HCT116 (cell line): ENCODE data around the gene JAGN1. TPM values are rescaled to one million over a fixed set of nuclear protein-coding genes. Genes with fewer than 3 reads are reported as not detected.

Experiments used
- ATAC-seq: fragments of 200-7000 bp; cut with Tn5 transposase; 2 replicates; pipeline ENCODE4 v1.9.1; 2020; ENCODE audit warnings: mild to moderate bottlenecking, moderate library complexity
- BruUV-seq: library from RNA; stranded (reverse); fragments of 400-500 nt; replicated peaks from 2 replicates; lab custom pipeline; 2021; lab: Mats Ljungman, UMichigan
- CTCF ChIA-PET: fragments of 300-600 bp; sonication (Branson Sonifier 250); formaldehyde crosslinking; loops from one replicate; lab custom pipeline; 2021; ENCODE audit warnings: antibody characterized with exemption; lab: Charles Lee
- POLR2A ChIA-PET: fragments of 300-600, 350-600 bp; sonication (Branson Sonifier 250); formaldehyde crosslinking; loops from one replicate; lab custom pipeline; 2021; ENCODE audit warnings: antibody characterized with exemption; lab: Charles Lee
- RAD21 ChIA-PET, 2 experiments: fragments of 300-600 bp; sonication (Branson Sonifier 250); formaldehyde crosslinking; loops; one replicate each; lab custom pipeline; 2023; ENCODE audit warnings: low total read pairs in 2 of 2; ENCODE audit not compliant: uncharacterized antibody in 2 of 2, unreplicated experiment in 2 of 2, low non-redundant PET in 1 of 2; lab: Charles Lee
- DNase-seq: peaks from one replicate; pipeline ENCODE4 v3.0.0-alpha.2; 2010; ENCODE audit warnings: low read depth, low spot score
- H2AFZ ChIP-seq: fragments of 200-600 bp; shearing (Covaris generic), sonication (generic); 2 replicates; pipeline ENCODE4 v1.6.1; 2017; ENCODE audit warnings: low read depth, mixed run types, mixed read lengths, antibody characterized with exemption, low read length; ENCODE audit not compliant: poor library complexity, severe bottlenecking
- H3K27ac ChIP-seq: 2 replicates; pipeline ENCODE4 v1.5.1; 2012; ENCODE audit warnings: low read depth, low read length
- H3K27me3 ChIP-seq: fragments of 200-600 bp; sonication (generic); 2 replicates; pipeline ENCODE4 v1.6.1; 2016; ENCODE audit warnings: mixed run types, low read length, mixed read lengths; ENCODE audit not compliant: insufficient read depth
- H3K36me3 ChIP-seq, 2 experiments: fragments of 200-500 bp in 1 of 2; fragments of 200-600 bp in 1 of 2; sonication (Bioruptor generic) in 1 of 2; sonication (generic) in 1 of 2; 2 replicates each; pipeline versions ENCODE4 v1.5.1 to v1.6.1; 2014 to 2016; ENCODE audit warnings: low read length in 2 of 2, inconsistent platforms in 1 of 2, mixed read lengths in 1 of 2, mixed run types in 1 of 2; ENCODE audit not compliant: insufficient read depth in 2 of 2, control insufficient read depth in 1 of 2
- H3K4me1 ChIP-seq, 2 experiments: fragments of 200-600 bp in 1 of 2; sonication (generic) in 1 of 2; 2 replicates each; pipeline versions ENCODE4 v1.5.1 to v1.6.1; 2012 to 2017; ENCODE audit warnings: low read length in 2 of 2, inconsistent platforms in 1 of 2, mild to moderate bottlenecking in 1 of 2, mixed read lengths in 1 of 2, mixed run types in 1 of 2, moderate library complexity in 1 of 2; ENCODE audit not compliant: insufficient read depth in 2 of 2, control insufficient read depth in 1 of 2
- H3K4me2 ChIP-seq: fragments of 200-600 bp; sonication (generic); 2 replicates; pipeline ENCODE4 v1.6.1; 2017; ENCODE audit warnings: mixed run types, low read length, mixed read lengths
- H3K4me3 ChIP-seq, 2 experiments: fragments of 200-600 bp in 1 of 2; sonication (generic) in 1 of 2; replicated peaks in 1 of 2; 2 replicates each; pipeline ENCODE4 v1.5.1; 2011 to 2016; ENCODE audit warnings: low read length in 2 of 2, control low read depth in 1 of 2, low read depth in 1 of 2, mild to moderate bottlenecking in 1 of 2, mixed read lengths in 1 of 2, mixed run types in 1 of 2
- H3K79me2 ChIP-seq: fragments of 200-600 bp; sonication (generic); 2 replicates; pipeline ENCODE4 v1.6.1; 2017; ENCODE audit warnings: mild to moderate bottlenecking, mixed run types, low read length, moderate library complexity, mixed read lengths; ENCODE audit not compliant: insufficient read depth
- H3K9ac ChIP-seq: fragments of 200-600 bp; sonication (generic); 2 replicates; pipeline ENCODE4 v1.6.1; 2016; ENCODE audit warnings: low read length, mixed read lengths
- H3K9me2 ChIP-seq: fragments of 200-600 bp; sonication (generic), shearing (Covaris generic); 2 replicates; pipeline ENCODE4 v1.6.1; 2017; ENCODE audit warnings: mixed run types, mild to moderate bottlenecking, moderate library complexity; ENCODE audit not compliant: insufficient read depth
- H3K9me3 ChIP-seq, 2 experiments: fragments of 200-500 bp in 1 of 2; fragments of 200-600 bp in 1 of 2; sonication (Bioruptor generic) in 1 of 2; sonication (generic) in 1 of 2; 2 replicates each; pipeline ENCODE4 v1.6.1; 2014 to 2017; ENCODE audit warnings: low read length in 2 of 2, mixed read lengths in 2 of 2, inconsistent platforms in 1 of 2, low read depth in 1 of 2, mild to moderate bottlenecking in 1 of 2, mixed run types in 1 of 2, moderate library complexity in 1 of 2; ENCODE audit not compliant: control insufficient read depth in 1 of 2, insufficient read depth in 1 of 2
- H4K20me1 ChIP-seq: fragments of 200-600 bp; sonication (generic), shearing (Covaris generic); 2 replicates; pipeline ENCODE4 v1.6.1; 2017; ENCODE audit warnings: mixed run types, mild to moderate bottlenecking, moderate library complexity; ENCODE audit not compliant: insufficient read depth
- EGR1 ChIP-seq: IDR thresholded peaks from 2 replicates; pipeline ENCODE4 v1.6.1; 2012; ENCODE audit warnings: low read depth
- EZH2 ChIP-seq: fragments of 200-600 bp; sonication (generic); IDR thresholded peaks from 2 replicates; pipeline ENCODE4 v1.6.1; 2017; ENCODE audit warnings: antibody characterized with exemption, mixed run types
- JUND ChIP-seq: IDR thresholded peaks from 2 replicates; pipeline ENCODE4 v1.6.1; 2012
- POLR2A ChIP-seq: IDR thresholded peaks from 2 replicates; pipeline ENCODE4 v1.7.0; 2011; ENCODE audit warnings: borderline replicate concordance; ENCODE audit not compliant: insufficient read depth, insufficient read length; ENCODE audit errors: extremely low read depth
- POLR2AphosphoS5 ChIP-seq: IDR thresholded peaks from 2 replicates; pipeline ENCODE4 v1.6.1; 2011; ENCODE audit warnings: mild to moderate bottlenecking, low read depth, low read length, moderate library complexity
- SRF ChIP-seq: IDR thresholded peaks from 2 replicates; pipeline ENCODE4 v1.6.1; 2012; ENCODE audit warnings: low read depth
- ZFX ChIP-seq: fragments of 450-650 bp; IDR thresholded peaks from 2 replicates; pipeline ENCODE4 v1.6.1; 2017
- ZNF274 ChIP-seq: fragments of 200-500 bp; sonication (Bioruptor generic); IDR thresholded peaks from 2 replicates; pipeline ENCODE4 v1.6.1; 2014; ENCODE audit warnings: mild to moderate bottlenecking, low read depth, low read length, inconsistent platforms
- intact Hi-C: fragments of 100-400 bp; cut with micrococcal nuclease; formaldehyde crosslinking; loops from 2 replicates; pipeline ENCODE4 v1.10.0; 2022
- total RNA-seq: library from RNA; stranded (reverse); gene quantifications from one replicate; pipeline ENCODE4 v1.2.1, GENCODE V29; 2021; ENCODE audit not compliant: unreplicated experiment
- TF ChIP-seq, protein P1 (sequence below): IDR thresholded peaks from 2 replicates; pipeline ENCODE4 v1.6.1; 2012; ENCODE audit warnings: low read depth
- TF ChIP-seq, protein P2 (sequence below): IDR thresholded peaks from 2 replicates; pipeline ENCODE4 v1.6.1; 2012
- TF ChIP-seq, protein P3 (sequence below), 3 experiments: fragments of 200-600 bp in 1 of 3; sonication (generic) in 1 of 3; IDR thresholded peaks in 2 of 3; conservative IDR thresholded peaks in 1 of 3; 2 replicates each; pipeline ENCODE4 v1.5.1; 2012 to 2017; ENCODE audit warnings: low read depth in 2 of 3, low read length in 2 of 3, antibody characterized with exemption in 1 of 3, borderline replicate concordance in 1 of 3, control low read depth in 1 of 3, mild to moderate bottlenecking in 1 of 3, mixed read lengths in 1 of 3, mixed run types in 1 of 3, moderate library complexity in 1 of 3; ENCODE audit not compliant: insufficient read depth in 1 of 3

JAGN1 gene
- total RNA-seq, 1 experiment from 2014 or later = 33.4 TPM

DNA sequence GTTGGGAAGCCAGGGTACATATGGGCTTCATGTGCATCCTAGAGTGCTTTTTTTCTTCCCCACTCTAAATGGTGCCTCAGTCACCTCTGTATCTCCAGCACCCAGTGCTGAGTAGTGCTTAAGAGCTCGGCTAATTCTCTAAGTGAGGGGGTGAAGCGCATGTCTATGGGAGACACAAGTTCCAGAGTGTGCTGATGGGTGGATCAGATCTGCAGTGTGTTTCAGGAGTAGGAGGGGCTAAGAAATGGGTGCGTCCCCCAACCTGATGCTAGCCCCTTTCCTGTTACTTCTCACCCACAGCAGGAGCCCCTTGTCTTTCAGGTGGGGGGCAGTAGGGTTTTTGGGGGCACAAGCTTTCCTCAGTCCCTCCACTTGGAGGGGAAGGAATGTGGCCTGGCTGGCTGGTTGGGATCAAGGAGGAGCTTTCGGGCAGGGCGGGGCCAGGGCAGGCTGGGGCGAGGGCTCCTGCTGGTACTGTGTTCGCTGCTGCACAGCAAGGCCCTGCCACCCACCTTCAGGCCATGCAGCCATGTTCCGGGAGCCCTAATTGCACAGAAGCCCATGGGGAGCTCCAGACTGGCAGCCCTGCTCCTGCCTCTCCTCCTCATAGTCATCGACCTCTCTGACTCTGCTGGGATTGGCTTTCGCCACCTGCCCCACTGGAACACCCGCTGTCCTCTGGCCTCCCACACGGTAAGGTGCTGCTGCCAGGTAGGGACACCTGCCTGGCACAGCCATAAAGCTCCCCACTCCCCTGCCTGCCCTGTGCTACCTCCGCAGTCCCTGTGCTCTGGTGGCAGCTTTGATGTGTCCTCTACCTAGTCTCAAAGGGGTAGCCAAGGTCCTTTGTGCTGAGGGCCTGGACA, 12.2 kb downstream of the JAGN1 start, which contains the start of gene IL17RE:
Gene IL17RE, plus strand, starts transcription at position 477 of the 866 bp plus-strand sequence. Its CDS starts 85 bp downstream, at position 562.
- Histone ChIP-seq H3K9me2 (no peaks in the 10 kb centered on the region), H3K36me3 (peaks cover 0 to 3% of the 10 kb centered on the region in 2 experiments; a peak in 1 of 4 replicates), H3K9me3 (no peaks in the 10 kb centered on the region), H3K4me1 (peaks cover 16 to 30% of the 10 kb centered on the region in 2 experiments; a peak in 3 of 4 replicates), H3K9ac (peak within 1 kb of the TSS; percentile 65), H3K4me3 (peak within 1 kb of the TSS; percentile 67 to 73), H2AFZ (peak within 1 kb of the TSS; percentile 86), H3K79me2 (no peaks in the 10 kb centered on the region), H4K20me1 (no peaks in the 10 kb centered on the region), H3K27me3 (no peaks in the 10 kb centered on the region), H3K4me2 (peak within 1 kb of the TSS; percentile 93), H3K27ac (peak within 1 kb of the TSS; percentile 71)
- ChIA-PET CTCF (interaction anchor here (0.8 to 2.1 kb wide), 2 partner anchors 44 to 54 kb away, joined by 3 to 9 read pairs; no protein-coding TSS in a partner anchor), RAD21 (interaction anchor here in 1 of 2 experiments (1.1 kb wide), 1 partner anchor 31 kb away, joined by 4 read pairs; the partner anchor contains the start of gene CRELD1), POLR2A (interaction anchor here (0.9 to 2.0 kb wide), 5 partner anchors 11 to 59 kb away, joined by 3 to 6 read pairs (median 4); partner anchors contain the start of genes JAGN1 and RPUSD3)
- no TSS peak for BruUV-seq
- TF ChIP-seq EGR1 = 0 out of 2 replicates have a peak, but pooled peaks have one; percentile 22
- no peak for TF ChIP-seq EZH2
- TF ChIP-seq, protein P1, sequence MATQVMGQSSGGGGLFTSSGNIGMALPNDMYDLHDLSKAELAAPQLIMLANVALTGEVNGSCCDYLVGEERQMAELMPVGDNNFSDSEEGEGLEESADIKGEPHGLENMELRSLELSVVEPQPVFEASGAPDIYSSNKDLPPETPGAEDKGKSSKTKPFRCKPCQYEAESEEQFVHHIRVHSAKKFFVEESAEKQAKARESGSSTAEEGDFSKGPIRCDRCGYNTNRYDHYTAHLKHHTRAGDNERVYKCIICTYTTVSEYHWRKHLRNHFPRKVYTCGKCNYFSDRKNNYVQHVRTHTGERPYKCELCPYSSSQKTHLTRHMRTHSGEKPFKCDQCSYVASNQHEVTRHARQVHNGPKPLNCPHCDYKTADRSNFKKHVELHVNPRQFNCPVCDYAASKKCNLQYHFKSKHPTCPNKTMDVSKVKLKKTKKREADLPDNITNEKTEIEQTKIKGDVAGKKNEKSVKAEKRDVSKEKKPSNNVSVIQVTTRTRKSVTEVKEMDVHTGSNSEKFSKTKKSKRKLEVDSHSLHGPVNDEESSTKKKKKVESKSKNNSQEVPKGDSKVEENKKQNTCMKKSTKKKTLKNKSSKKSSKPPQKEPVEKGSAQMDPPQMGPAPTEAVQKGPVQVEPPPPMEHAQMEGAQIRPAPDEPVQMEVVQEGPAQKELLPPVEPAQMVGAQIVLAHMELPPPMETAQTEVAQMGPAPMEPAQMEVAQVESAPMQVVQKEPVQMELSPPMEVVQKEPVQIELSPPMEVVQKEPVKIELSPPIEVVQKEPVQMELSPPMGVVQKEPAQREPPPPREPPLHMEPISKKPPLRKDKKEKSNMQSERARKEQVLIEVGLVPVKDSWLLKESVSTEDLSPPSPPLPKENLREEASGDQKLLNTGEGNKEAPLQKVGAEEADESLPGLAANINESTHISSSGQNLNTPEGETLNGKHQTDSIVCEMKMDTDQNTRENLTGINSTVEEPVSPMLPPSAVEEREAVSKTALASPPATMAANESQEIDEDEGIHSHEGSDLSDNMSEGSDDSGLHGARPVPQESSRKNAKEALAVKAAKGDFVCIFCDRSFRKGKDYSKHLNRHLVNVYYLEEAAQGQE = no peak
- TF ChIP-seq JUND = no peak
- TF ChIP-seq ZFX = no peak; the same call in 1 of the 2 replicates
- no peak for TF ChIP-seq SRF
- TF ChIP-seq, protein P2, sequence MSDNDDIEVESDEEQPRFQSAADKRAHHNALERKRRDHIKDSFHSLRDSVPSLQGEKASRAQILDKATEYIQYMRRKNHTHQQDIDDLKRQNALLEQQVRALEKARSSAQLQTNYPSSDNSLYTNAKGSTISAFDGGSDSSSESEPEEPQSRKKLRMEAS = peak; percentile 33; the same call in 1 of the 2 replicates
- no peak for TF ChIP-seq POLR2A
- TF ChIP-seq ZNF274 = no peak
- peak; percentile 73 for TF ChIP-seq POLR2AphosphoS5
- TF ChIP-seq, protein P3, sequence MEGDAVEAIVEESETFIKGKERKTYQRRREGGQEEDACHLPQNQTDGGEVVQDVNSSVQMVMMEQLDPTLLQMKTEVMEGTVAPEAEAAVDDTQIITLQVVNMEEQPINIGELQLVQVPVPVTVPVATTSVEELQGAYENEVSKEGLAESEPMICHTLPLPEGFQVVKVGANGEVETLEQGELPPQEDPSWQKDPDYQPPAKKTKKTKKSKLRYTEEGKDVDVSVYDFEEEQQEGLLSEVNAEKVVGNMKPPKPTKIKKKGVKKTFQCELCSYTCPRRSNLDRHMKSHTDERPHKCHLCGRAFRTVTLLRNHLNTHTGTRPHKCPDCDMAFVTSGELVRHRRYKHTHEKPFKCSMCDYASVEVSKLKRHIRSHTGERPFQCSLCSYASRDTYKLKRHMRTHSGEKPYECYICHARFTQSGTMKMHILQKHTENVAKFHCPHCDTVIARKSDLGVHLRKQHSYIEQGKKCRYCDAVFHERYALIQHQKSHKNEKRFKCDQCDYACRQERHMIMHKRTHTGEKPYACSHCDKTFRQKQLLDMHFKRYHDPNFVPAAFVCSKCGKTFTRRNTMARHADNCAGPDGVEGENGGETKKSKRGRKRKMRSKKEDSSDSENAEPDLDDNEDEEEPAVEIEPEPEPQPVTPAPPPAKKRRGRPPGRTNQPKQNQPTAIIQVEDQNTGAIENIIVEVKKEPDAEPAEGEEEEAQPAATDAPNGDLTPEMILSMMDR (IDR thresholded peaks at IDR 0.05 in 2 of 3, conservative IDR thresholded peaks at IDR 0.05 in 1 of 3; ENCODE audit: borderline replicate concordance in 1 of 3, insufficient read depth in 1 of 3, low read depth in 2 of 3, low read length in 2 of 3) = no peak
- intact Hi-C loops = no loop called here
- peak; percentile 91 for ATAC-seq
- no peak for DNase-seq
